ENCODE data around the gene ETNK1. TPM values are rescaled to one million over a fixed set of nuclear protein-coding genes. Genes with fewer than 3 reads are reported as not detected.

ETNK1 gene
- total RNA-seq, result 26.2 and 32.4 TPM in 2 replicates

GRCh38 chr12:22624870-22625761, at the start of gene ETNK1:
ETNK1 (plus strand) TSS chr12:22625171; CDS start chr12:22625431, 260 bp downstream.

Other genes starting within 250 kb of the ETNK1 start
- gene C2CD5, start 80.6 kb upstream of the ETNK1 start, total RNA-seq, result 16.4 and 20.1 TPM in 2 replicates